ENCODE data around the gene RAG2. TPM values are rescaled to one million over a fixed set of nuclear protein-coding genes. Genes with fewer than 3 reads are reported as not detected.

Gene RAG2
- total RNA-seq, 4 donors from 2014 or later: 0.20 to 25.7 (median 2.6) TPM

DNA sequence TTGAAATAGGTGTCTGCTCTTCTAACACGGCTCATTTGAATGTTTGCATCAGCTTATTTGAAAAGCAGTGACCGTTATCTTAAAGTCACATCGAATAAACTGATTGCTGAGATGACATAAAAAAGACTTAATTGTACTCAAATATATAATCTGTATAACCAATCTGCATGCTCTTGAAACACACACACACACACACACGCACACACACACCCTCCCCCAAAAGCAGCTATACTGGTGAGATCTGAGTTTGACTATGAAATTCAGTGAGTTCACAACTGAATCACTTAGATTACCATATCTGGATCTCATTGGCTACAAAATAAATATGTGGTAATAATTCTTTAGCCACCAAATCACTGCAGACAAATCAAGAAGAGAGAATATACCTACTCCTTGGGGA is 7.5 kb downstream of the RAG2 start:
- intact Hi-C loops (cut with DNase I): no loop called here
- WGBS, 2 donors: 42 to 58% methylated on average over 4 of the region's 4 CpGs
- Histone ChIP-seq H3K36me3 (no peaks in the 10 kb centered on the region), H3K4me1 (peaks cover 0 to 3% of the 10 kb centered on the region in 2 donors), H3K27ac (no peak overlapping the region), H3K9me3 (no peaks in the 10 kb centered on the region), H3K4me3 (replicated peaks in 1 of 3) (no peak overlapping the region), H3K27me3 (no peaks in the 10 kb centered on the region)
- no peak for TF ChIP-seq POLR2A (IDR thresholded peaks at IDR 0.05)
- TF ChIP-seq, protein P1, sequence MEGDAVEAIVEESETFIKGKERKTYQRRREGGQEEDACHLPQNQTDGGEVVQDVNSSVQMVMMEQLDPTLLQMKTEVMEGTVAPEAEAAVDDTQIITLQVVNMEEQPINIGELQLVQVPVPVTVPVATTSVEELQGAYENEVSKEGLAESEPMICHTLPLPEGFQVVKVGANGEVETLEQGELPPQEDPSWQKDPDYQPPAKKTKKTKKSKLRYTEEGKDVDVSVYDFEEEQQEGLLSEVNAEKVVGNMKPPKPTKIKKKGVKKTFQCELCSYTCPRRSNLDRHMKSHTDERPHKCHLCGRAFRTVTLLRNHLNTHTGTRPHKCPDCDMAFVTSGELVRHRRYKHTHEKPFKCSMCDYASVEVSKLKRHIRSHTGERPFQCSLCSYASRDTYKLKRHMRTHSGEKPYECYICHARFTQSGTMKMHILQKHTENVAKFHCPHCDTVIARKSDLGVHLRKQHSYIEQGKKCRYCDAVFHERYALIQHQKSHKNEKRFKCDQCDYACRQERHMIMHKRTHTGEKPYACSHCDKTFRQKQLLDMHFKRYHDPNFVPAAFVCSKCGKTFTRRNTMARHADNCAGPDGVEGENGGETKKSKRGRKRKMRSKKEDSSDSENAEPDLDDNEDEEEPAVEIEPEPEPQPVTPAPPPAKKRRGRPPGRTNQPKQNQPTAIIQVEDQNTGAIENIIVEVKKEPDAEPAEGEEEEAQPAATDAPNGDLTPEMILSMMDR (IDR thresholded peaks at IDR 0.05): no peak
- no peak for DNase-seq

DNA sequence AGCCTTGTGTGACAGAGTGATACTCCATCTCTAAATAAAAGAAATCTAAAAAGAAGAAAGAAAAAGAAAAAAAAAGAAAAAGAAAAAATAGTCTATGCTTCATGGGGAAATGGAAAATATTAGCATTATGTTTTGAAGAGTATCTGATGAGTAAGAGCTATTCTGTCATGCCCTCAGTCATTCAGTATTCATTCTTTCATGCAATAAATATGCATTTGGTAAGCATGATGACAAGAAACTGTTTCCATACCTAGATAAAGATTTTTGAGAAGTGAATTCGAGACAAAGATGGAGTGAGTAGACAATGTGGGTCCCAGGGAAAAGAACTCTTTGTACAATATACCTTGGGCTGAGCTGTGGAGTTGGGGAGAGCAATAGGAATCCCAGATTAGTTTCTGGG is 9.9 kb downstream of the RAG2 start:
- H3K36me3 ChIP-seq: no peaks in the 10 kb centered on the region
- H3K9me3 ChIP-seq: no peaks in the 10 kb centered on the region
- no peaks in the 10 kb centered on the region for H3K27me3 ChIP-seq
- no peak for TF ChIP-seq POLR2A (IDR thresholded peaks at IDR 0.05)
- TF ChIP-seq, protein P1 (IDR thresholded peaks at IDR 0.05): no peak
- intact Hi-C loops (cut with DNase I): no loop called here
- 25 to 51% methylated on average over 1 of the region's 1 CpG for WGBS, 2 donors
- no peak overlapping the region for H3K4me3 ChIP-seq (replicated peaks in 1 of 3)
- H3K4me1 ChIP-seq: no peaks in the 10 kb centered on the region
- no peak for DNase-seq
- no peak overlapping the region for H3K27ac ChIP-seq

DNA sequence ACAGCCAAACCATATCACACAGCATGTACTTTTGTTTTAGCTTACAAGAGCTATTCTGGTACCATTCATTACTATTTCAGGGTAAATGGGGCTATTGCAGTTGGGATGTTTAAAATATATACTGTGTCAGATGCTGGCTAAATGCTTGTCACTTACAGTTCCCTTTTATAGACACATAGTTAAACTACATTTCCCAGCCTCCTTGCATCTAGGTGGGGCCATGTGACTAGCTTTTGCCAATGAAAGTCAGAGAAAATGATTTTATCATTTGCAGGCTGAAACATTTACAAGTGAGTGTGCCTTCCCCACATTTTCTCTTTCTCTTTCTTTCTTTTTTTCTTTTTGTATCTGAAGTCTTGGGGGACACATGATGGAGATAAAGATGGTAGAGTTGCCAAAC is 11.5 kb downstream of the RAG2 start:
- H3K27ac ChIP-seq: no peak overlapping the region
- H3K4me3 ChIP-seq (replicated peaks in 1 of 3): no peak overlapping the region
- H3K9me3 ChIP-seq: no peaks in the 10 kb centered on the region
- intact Hi-C loops (cut with DNase I): no loop called here
- TF ChIP-seq, protein P1 (IDR thresholded peaks at IDR 0.05): no peak
- TF ChIP-seq POLR2A (IDR thresholded peaks at IDR 0.05): no peak
- H3K27me3 ChIP-seq: no peaks in the 10 kb centered on the region
- H3K4me1 ChIP-seq: no peaks in the 10 kb centered on the region
- no peaks in the 10 kb centered on the region for H3K36me3 ChIP-seq
- no peak for DNase-seq

DNA sequence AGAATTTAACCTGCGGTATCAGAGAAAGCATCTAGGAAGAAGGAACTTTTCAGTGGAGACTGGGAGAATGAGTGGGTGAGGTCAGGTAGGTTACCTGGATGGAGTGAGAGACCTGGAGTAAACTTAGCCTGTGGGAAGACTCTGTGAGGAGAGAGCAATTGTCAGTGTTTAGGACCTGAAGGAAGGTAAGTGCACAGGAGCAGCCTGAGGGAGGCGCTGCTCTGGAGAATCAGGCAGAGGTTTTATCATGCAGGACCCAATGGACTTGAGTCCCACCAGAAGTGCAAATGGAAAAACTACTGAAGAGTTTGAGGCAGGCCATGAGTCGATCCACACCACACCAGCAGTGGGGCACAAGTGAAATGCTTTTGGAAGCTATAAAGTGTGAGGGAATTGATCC is 14.4 kb downstream of the RAG2 start:
- Histone ChIP-seq H3K36me3 (no peaks in the 10 kb centered on the region), H3K27me3 (no peaks in the 10 kb centered on the region), H3K4me3 (replicated peaks in 1 of 3) (no peak overlapping the region), H3K9me3 (no peaks in the 10 kb centered on the region), H3K4me1 (no peaks in the 10 kb centered on the region), H3K27ac (no peak overlapping the region)
- WGBS, 2 donors: 54 to 64% methylated on average over 3 of the region's 3 CpGs
- no peak for DNase-seq
- intact Hi-C loops (cut with DNase I): no loop called here
- no peak for TF ChIP-seq POLR2A (IDR thresholded peaks at IDR 0.05)
- TF ChIP-seq, protein P1 (IDR thresholded peaks at IDR 0.05): no peak

DNA sequence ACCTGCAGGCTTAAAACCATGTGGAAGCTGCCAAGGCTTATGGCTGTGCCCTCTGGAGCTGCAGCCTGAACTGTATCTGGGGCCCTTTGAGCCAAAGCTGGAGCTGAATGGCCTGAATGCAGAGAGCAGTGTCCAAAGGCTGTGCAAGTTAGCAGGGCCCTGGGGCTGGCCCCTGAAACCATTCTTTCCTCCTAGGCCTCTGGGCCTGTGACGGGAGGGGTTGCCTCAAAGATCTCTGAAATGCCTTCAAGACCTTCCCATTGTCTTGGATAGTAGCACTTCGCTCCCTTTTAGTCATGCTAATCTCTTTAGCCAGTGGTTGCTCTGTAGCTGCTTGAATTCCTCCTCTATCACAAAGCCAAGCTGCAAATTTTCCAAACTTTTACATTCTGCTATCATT is 16.5 kb downstream of the RAG2 start:
- Histone ChIP-seq H3K27ac (no peak overlapping the region), H3K9me3 (no peaks in the 10 kb centered on the region), H3K27me3 (no peaks in the 10 kb centered on the region), H3K4me1 (no peaks in the 10 kb centered on the region), H3K4me3 (replicated peaks in 1 of 3) (no peak overlapping the region), H3K36me3 (no peaks in the 10 kb centered on the region)
- TF ChIP-seq, protein P1 (IDR thresholded peaks at IDR 0.05): no peak
- TF ChIP-seq POLR2A (IDR thresholded peaks at IDR 0.05): no peak
- no peak for DNase-seq
- intact Hi-C loops (cut with DNase I): no loop called here
- WGBS, 2 donors: 71 to 82% methylated on average over 2 of the region's 2 CpGs

All from thyroid gland (tissue), 4 donors.